Stimulated activated naive B cell treated with anti-CD40 and anti-IgM and Interleukin-4, amounts not matched to agents 10 μg/mL and 1 μg/mL and 100 μg/mL, for 72 hours (primary cell): ENCODE measurements around the gene SUGCT.

ENCODE experiments used
- ATAC-seq, 2 donors: fragments of 150-1000 bp; cut with Tn5 transposase; replicated peaks; 2 replicates each; pipeline ENCODE4 v1.10.0; 2021; ENCODE audit warnings: moderate library complexity in 1 of 2
- DNase-seq: peaks from one replicate; pipeline ENCODE4 v3.0.0; 2021
- H3K27ac Mint-ChIP-seq: one replicate; pipeline ENCODE4 v1.8.0; 2022; ENCODE audit warnings: mild to moderate bottlenecking, mixed read lengths
- H3K27me3 Mint-ChIP-seq, 2 donors: one replicate each; pipeline ENCODE4 v1.8.0; 2022; ENCODE audit warnings: mixed read lengths in 2 of 2
- H3K36me3 Mint-ChIP-seq, 2 donors: one replicate each; pipeline ENCODE4 v1.8.0; 2022; ENCODE audit warnings: mixed read lengths in 2 of 2, mild to moderate bottlenecking in 1 of 2
- H3K4me1 Mint-ChIP-seq, 2 donors: one replicate each; pipeline ENCODE4 v1.8.0; 2022; ENCODE audit warnings: mixed read lengths in 2 of 2, mild to moderate bottlenecking in 1 of 2
- H3K4me3 Mint-ChIP-seq, 2 donors: one replicate each; pipeline ENCODE4 v1.8.0; 2022; ENCODE audit warnings: mild to moderate bottlenecking in 2 of 2, mixed read lengths in 2 of 2, moderate library complexity in 1 of 2
- H3K9me3 Mint-ChIP-seq, 2 donors: one replicate each; pipeline ENCODE4 v1.8.0; 2022; ENCODE audit warnings: mixed read lengths in 2 of 2, mild to moderate bottlenecking in 1 of 2

Gene SUGCT

GRCh38 chr7:40570223-40570622, 435.4 kb downstream of the SUGCT start:
- DNase-seq, result no peak
- Mint-ChIP-seq H3K9me3 (no peaks in the 10 kb centered on the region), H3K4me1 (no peaks in the 10 kb centered on the region)

GRCh38 chr7:40571796-40572195, 437.0 kb downstream of the SUGCT start:
- Mint-ChIP-seq H3K9me3 (no peaks in the 10 kb centered on the region), H3K27me3 (no peaks in the 10 kb centered on the region), H3K27ac (no peak overlapping the region), H3K4me3 (no peak overlapping the region), H3K4me1 (no peaks in the 10 kb centered on the region), H3K36me3 (no peaks in the 10 kb centered on the region)
- ATAC-seq, result no peak
- DNase-seq, result no peak

More at GRCh38 chr7:40570223-40570622, 435.4 kb downstream of the SUGCT start:
- Mint-ChIP-seq H3K27ac (no peak overlapping the region), H3K4me3 (no peak overlapping the region), H3K36me3 (no peaks in the 10 kb centered on the region), H3K27me3 (no peaks in the 10 kb centered on the region)
- ATAC-seq, result no peak

- Mint-ChIP-seq H3K4me1 (no peaks in the 10 kb centered on the region), H3K36me3 (no peaks in the 10 kb centered on the region), H3K4me3 (no peak overlapping the region), H3K27me3 (no peaks in the 10 kb centered on the region), H3K9me3 (peaks cover 2 to 8% of the 10 kb centered on the region in 2 donors), H3K27ac (no peak overlapping the region)
- DNase-seq (no peak), ATAC-seq (no peak)
Measured at GRCh38 chr7:40572810-40573465, 438.1 kb downstream of the SUGCT start.

- Mint-ChIP-seq H3K4me1 (no peaks in the 10 kb centered on the region), H3K27ac (no peak overlapping the region), H3K36me3 (no peaks in the 10 kb centered on the region), H3K27me3 (no peaks in the 10 kb centered on the region), H3K9me3 (peaks cover 2 to 8% of the 10 kb centered on the region in 2 donors), H3K4me3 (no peak overlapping the region)
- no peak for DNase-seq
- no peak for ATAC-seq
Measured at GRCh38 chr7:40579401-40579800, 444.6 kb downstream of the SUGCT start.

- Mint-ChIP-seq H3K9me3 (peaks cover 2 to 8% of the 10 kb centered on the region in 2 donors), H3K4me1 (no peaks in the 10 kb centered on the region), H3K27ac (no peak overlapping the region), H3K4me3 (no peak overlapping the region), H3K36me3 (no peaks in the 10 kb centered on the region), H3K27me3 (no peaks in the 10 kb centered on the region)
- DNase-seq (no peak), ATAC-seq (no peak)
Measured at GRCh38 chr7:40580776-40581175, 446.0 kb downstream of the SUGCT start.

GRCh38 chr7:40582539-40582938, 447.7 kb downstream of the SUGCT start:
- no peaks in the 10 kb centered on the region for H3K27me3 Mint-ChIP-seq
- H3K4me1 Mint-ChIP-seq, result no peaks in the 10 kb centered on the region
- H3K27ac Mint-ChIP-seq, result no peak overlapping the region
- no peak overlapping the region for H3K4me3 Mint-ChIP-seq
- ATAC-seq (no peak), DNase-seq (no peak)
- H3K9me3 Mint-ChIP-seq, result peaks cover under 1% of the 10 kb centered on the region in 2 donors
- no peaks in the 10 kb centered on the region for H3K36me3 Mint-ChIP-seq

GRCh38 chr7:40583667-40584444, 449.1 kb downstream of the SUGCT start:
- Mint-ChIP-seq H3K27me3 (no peaks in the 10 kb centered on the region), H3K27ac (no peak overlapping the region), H3K9me3 (no peaks in the 10 kb centered on the region), H3K36me3 (no peaks in the 10 kb centered on the region), H3K4me1 (no peaks in the 10 kb centered on the region), H3K4me3 (no peak overlapping the region)
- DNase-seq, result no peak
- no peak for ATAC-seq

GRCh38 chr7:40584667-40585433, 450.0 kb downstream of the SUGCT start:
- Mint-ChIP-seq H3K4me3 (no peak overlapping the region), H3K27me3 (no peaks in the 10 kb centered on the region), H3K36me3 (no peaks in the 10 kb centered on the region), H3K4me1 (no peaks in the 10 kb centered on the region), H3K27ac (no peak overlapping the region), H3K9me3 (no peaks in the 10 kb centered on the region)
- no peak for DNase-seq
- no peak for ATAC-seq

- H3K27me3 Mint-ChIP-seq, result no peaks in the 10 kb centered on the region
- no peak overlapping the region for H3K27ac Mint-ChIP-seq
- H3K36me3 Mint-ChIP-seq, result no peaks in the 10 kb centered on the region
- H3K9me3 Mint-ChIP-seq, result no peaks in the 10 kb centered on the region
- DNase-seq (no peak), ATAC-seq (no peak)
- no peaks in the 10 kb centered on the region for H3K4me1 Mint-ChIP-seq
- H3K4me3 Mint-ChIP-seq, result no peak overlapping the region
Measured at GRCh38 chr7:40586197-40586596, 451.4 kb downstream of the SUGCT start.

GRCh38 chr7:40587419-40587818, 452.6 kb downstream of the SUGCT start:
- Mint-ChIP-seq H3K27me3 (no peaks in the 10 kb centered on the region), H3K27ac (no peak overlapping the region), H3K36me3 (no peaks in the 10 kb centered on the region), H3K4me1 (no peaks in the 10 kb centered on the region), H3K9me3 (no peaks in the 10 kb centered on the region), H3K4me3 (no peak overlapping the region)
- no peak for DNase-seq
- ATAC-seq, result no peak

GRCh38 chr7:40595129-40595528, 460.3 kb downstream of the SUGCT start:
- no peak overlapping the region for H3K27ac Mint-ChIP-seq
- H3K27me3 Mint-ChIP-seq, result no peaks in the 10 kb centered on the region
- H3K4me3 Mint-ChIP-seq, result no peak overlapping the region
- no peak for DNase-seq
- ATAC-seq, result no peak
- peaks cover 0 to 3% of the 10 kb centered on the region in 2 donors for H3K9me3 Mint-ChIP-seq
- H3K4me1 Mint-ChIP-seq, result peaks cover 0 to 9% of the 10 kb centered on the region in 2 donors
- no peaks in the 10 kb centered on the region for H3K36me3 Mint-ChIP-seq

GRCh38 chr7:40595832-40596231, 461.0 kb downstream of the SUGCT start:
- Mint-ChIP-seq H3K4me3 (no peak overlapping the region), H3K27me3 (no peaks in the 10 kb centered on the region), H3K36me3 (no peaks in the 10 kb centered on the region), H3K27ac (no peak overlapping the region), H3K4me1 (peaks cover 0 to 9% of the 10 kb centered on the region in 2 donors), H3K9me3 (peaks cover 0 to 3% of the 10 kb centered on the region in 2 donors)
- ATAC-seq, result no peak
- DNase-seq, result no peak

- Mint-ChIP-seq H3K9me3 (peaks cover 3 to 4% of the 10 kb centered on the region in 2 donors), H3K27me3 (no peaks in the 10 kb centered on the region), H3K27ac (no peak overlapping the region), H3K4me3 (no peak overlapping the region), H3K36me3 (no peaks in the 10 kb centered on the region), H3K4me1 (peaks cover 0 to 9% of the 10 kb centered on the region in 2 donors)
- no peak for ATAC-seq
- DNase-seq, result no peak
Measured at GRCh38 chr7:40597517-40597916, 462.7 kb downstream of the SUGCT start.

- no peak for ATAC-seq
- Mint-ChIP-seq H3K27me3 (no peaks in the 10 kb centered on the region), H3K4me3 (no peak overlapping the region), H3K36me3 (no peaks in the 10 kb centered on the region), H3K9me3 (peaks cover 3 to 4% of the 10 kb centered on the region in 2 donors), H3K4me1 (peaks cover 0 to 9% of the 10 kb centered on the region in 2 donors), H3K27ac (no peak overlapping the region)
- DNase-seq, result no peak
Measured at GRCh38 chr7:40598915-40599314, 464.1 kb downstream of the SUGCT start.
